Glomerular visceral epithelial cell (primary cell): ENCODE measurements around the gene TMSB4X.

Source experiments
- DNase-seq: peaks from one replicate; pipeline ENCODE4 v3.0.0-alpha.2; 2016; ENCODE audit errors: extremely low spot score

Gene TMSB4X

DNA sequence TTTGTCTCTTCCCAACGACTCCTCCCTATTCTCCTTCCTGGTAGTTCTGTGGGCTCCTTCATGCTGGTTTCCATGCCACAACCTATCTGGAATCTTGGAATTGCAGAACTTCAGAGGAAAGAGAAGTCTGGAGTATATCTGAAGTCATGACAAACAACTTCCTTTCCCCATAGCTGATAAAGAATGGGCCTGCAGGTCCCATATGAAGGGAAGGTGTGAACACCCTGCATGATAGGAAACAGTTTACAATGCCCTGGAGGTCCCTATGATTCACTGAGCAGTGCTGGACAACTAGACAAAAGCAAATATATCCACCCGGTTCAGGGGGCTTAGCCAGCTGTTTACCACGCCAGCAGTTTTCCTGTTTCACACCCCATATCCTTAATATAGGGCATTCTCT lies 50.1 kb downstream of the TMSB4X start:
- DNase-seq, result no peak
